HG03432 (cell line): ENCODE data around the gene LOXL4.

Experiments used
- ATAC-seq: cut with Tn5 transposase; IDR thresholded peaks from one replicate; pipeline ENCODE4 v1.9.1; 2021; ENCODE audit warnings: mild to moderate bottlenecking, moderate library complexity; ENCODE audit not compliant: unreplicated experiment

The LOXL4 gene

DNA sequence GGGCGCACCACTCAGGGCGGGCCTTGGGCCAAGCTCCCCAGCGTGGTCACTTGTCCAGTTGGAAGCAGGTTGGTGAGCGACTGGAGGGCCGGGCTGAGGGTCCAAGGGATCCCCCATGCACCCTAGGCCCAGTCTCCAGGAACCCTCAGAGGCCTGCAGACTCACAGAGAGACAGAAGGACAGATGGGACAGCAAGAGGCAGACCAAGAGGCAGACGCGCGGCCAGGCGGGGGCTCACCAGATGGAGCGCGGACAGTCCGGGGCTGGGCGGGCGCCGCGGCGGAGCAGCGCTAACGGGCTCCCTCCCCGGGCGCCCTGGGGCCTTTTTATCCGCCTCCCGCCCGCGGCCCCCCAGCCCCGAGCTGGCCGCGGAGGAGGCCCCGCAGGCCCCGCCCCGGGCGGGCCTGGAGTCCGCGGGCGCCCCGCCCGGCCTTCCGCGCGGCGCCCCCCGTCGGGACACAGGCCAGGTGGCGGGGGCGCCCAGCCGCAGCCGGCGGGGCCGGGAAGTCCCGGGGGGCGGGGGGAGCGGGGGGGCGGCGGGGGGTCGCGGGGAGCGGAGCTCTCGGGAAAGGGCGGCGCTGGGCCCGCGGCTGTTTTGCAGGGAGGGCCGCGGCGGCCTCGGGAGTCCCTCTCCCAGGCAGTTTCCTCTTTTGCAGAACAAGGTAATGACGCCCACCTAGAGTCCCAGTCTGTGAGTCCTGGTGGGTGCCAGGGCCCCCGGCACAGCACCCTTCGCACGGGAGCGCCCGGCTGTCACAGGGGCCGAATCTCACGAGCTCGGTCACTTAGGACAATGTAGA, at the start of gene LOXL4:
LOXL4 (minus strand) TSS at position 301 of the 800 bp plus-strand sequence. CDS start 5,175 bp downstream, outside the sequence.
- ATAC-seq: no peak

DNA sequence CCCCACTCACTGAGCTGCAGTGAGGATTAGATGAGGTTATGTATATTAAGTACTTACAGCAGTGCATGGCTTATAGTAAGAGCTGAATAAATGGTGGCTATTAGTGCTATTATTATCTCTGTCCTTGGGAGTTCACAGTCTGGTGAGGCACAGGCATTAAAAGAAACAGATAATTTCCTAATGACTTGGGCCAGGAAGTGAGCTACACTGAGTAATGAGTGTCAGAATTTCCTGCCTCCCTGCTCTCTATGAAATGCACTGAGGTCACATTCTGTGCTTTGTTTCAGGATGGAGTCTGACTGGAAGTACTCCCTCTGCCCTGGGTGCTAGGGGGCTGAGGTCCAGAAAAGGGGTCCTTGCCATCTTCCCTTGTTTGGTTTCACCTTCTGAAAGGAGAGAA, 48.7 kb upstream of the LOXL4 start:
- ATAC-seq: no peak

DNA sequence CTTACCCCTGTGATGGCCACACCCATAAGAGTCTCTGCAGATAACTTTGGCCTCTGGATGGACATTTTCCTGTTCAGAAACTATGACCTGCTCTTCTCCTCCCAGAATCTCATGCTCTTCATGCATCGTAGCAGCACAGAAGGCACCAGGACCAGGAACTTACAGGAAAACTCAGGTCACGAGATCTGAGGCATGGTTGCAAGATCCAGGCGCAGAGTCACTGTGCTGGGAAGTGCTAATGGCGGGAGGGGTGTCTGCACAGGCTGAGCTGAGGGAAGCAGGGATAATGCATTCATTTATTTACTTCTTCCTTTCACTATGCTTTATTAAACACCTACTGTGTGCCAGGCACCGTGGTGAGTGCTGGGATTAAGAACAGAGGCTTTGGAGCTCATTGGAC, 48.2 kb upstream of the LOXL4 start:
- no peak for ATAC-seq

DNA sequence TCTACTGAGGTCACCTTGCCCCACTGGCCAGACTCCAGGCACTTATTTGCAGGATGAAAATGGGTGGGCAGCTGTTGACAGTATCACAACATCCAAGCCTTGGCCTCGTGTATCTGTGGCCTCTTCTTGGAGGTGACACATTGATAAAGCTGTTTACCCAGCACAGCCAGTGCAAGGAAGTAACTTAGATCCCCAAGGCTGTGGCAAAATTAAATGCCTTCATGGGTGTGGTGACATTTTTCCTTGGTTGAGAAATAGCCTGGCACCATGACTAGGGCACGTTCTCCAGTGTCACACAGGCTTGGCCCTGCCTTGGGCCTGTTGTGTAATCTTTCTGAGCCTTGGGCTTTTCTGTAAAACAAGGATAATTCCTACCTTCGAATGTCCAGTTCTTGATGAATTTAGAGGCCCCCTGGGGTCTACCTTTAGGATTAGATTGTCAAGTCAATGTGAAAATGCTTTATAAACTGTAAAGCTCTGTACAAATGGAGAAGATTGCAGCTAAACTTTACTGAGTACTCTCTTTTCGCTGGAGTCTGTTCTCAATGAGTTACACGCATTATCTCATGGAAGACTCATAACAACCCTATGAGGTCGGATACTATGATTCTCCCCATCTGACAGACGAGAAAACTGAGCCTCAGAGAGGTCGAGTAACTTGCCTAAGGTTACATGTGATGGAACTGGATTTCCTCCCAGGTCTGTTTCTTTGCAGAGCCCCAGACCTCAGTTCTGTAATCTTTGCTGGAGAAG, 46.7 kb upstream of the LOXL4 start:
- ATAC-seq: no peak

DNA sequence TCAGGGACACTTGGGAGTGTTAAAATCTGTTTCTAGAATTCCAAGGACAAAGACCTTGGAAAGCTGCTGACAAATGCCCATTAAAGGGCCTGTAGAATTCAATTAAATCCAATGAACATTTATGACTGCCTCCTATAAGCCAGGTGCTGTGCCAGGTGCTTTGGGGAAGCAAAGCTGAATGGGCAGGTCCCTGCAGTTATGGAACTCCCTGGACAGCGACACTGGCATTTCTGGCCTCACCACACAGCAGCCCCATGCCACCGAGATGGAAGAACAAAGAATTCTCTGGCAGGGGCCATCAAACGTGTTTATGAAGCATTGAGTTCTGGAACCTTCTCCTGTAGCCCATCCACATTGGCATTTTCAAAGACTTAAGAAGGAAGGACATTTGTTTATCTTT, 45.6 kb upstream of the LOXL4 start:
- ATAC-seq: no peak

DNA sequence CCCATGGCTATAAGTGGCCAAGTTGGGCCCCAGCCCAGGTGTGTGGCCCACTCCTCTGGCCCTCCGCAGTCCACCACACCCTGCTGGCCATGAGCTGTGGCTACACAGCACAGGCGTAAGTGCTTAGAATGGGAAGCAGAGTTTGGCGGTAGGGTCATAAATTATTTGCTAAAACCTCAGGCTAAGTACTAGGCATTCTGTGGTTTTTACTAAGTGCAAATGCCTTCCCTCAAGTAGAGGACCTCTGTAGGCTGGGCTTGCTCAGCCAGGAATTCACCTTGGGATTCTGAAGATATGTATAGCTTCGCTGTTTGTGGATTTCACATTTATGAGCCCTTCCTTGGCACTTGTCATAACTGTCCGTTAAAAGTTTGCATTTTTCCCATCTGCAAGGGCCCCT, 44.8 kb upstream of the LOXL4 start:
- no peak for ATAC-seq

DNA sequence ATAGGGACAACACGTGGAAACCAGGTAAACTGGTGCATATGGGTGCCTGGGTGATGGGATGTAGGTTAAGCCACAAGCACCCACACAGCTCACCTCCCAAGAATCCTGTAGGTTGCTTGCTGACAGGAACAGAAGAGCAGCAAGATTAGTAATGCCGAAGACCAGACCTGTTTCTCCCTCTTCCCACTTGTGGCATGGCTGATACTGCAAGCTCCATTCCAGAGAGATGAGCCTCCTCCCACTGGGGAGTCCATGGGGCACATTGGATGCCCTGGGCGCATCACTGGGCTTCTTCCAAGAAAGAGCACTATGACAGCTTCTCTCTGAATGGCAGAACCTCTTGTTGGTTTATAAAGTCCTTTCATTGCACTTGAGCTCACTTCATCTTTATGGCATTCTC, 44.4 kb upstream of the LOXL4 start:
- no peak for ATAC-seq

DNA sequence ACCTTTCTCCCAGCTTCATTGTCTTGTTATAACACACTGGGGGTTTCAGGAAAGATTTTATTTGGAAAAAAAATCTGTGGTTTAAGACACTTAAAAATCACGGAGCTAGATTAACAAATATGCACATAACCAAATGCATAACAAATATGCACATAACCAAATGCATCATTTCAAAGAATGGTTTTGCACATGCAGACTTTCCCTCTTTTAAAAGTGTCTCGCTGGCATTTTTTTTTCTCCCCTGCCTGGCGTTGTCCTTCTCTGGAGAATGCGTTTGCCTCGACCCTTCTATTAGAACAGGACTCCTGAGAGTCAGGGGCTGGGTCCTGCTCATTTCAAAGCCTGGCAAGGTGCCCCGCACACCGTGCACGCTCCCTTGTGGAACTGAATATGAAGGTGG, 42.7 kb upstream of the LOXL4 start:
- no peak for ATAC-seq

DNA sequence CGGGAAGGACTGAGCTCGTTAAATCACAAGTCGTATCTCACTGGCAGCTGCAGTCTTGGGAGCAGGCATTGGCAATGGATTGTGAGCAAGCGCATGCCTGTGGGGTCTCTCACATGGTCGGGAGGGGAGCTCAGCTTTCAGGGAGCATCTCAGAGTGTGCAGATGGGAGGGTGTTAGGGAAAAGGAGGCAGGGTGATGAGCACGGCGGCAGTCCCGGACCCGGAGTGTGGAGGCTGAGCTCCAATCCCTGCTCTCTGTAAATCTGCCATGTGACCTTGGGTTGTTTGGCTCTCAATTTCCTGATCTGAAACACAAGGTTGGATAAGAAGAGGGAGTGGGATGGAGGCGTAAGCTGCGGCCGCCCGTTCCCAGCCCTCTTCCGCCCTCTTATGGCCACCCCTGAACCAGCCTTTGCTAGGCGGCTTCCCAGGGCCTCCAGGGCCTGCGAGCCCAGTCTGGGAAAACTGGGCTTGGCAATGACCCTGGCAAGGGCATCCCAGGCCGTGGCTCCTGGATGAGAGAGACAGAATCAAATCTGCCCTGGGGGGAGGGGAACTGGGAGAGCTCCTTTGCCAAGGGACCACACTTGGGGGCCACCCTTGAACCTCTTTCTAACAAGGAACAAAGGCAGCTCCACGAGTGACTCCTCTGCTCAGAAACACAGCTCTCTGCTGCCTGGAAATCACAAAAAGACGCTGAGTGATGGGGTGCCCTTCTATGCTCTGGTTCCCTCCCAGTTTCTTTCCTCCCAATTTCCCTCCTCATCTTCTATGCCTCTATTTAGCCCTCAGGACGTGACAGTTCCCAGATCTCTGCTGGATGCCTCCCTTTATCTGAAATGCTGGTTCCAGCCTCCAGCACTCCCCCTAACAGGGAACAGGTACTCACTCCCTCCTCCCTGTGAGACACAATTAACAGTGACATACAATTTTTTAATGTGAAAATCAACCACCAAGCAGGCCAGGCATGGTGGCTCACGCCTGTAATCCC, 41.7 kb upstream of the LOXL4 start:
- peak; percentile 54 for ATAC-seq

DNA sequence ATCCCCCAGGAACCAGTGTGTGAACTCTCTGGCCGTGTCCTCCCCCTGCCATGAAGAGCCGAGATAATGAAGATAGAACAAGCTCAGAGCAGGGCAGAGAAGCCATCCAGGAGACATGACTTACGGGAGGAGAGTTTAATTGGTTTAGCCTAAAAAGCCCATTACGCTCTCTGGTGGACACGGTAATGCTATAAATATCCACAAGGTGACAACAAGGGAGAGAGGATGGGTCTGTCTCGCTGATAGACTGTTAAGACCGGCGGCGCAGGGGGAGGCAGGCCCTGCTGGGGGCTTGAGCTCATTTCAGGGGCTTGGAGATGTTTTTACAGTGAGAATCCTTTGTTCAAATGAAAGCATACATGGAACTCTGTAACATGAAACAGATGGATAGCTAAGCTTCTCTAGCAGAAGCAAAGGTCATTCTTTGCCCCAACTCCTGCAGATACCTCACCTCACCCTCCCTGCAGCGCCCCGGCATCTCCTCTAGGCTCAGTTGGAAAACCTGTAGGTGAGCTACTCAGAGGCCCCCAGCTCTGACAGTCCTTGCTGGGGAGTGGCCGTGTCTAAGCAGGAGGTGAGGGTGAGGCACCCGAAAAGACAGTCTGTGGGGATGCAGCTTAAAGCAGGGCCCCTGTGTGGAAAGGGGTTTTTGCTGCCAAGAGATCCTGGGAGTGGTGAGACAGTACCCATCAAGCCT, 40.8 kb upstream of the LOXL4 start:
- no peak for ATAC-seq

DNA sequence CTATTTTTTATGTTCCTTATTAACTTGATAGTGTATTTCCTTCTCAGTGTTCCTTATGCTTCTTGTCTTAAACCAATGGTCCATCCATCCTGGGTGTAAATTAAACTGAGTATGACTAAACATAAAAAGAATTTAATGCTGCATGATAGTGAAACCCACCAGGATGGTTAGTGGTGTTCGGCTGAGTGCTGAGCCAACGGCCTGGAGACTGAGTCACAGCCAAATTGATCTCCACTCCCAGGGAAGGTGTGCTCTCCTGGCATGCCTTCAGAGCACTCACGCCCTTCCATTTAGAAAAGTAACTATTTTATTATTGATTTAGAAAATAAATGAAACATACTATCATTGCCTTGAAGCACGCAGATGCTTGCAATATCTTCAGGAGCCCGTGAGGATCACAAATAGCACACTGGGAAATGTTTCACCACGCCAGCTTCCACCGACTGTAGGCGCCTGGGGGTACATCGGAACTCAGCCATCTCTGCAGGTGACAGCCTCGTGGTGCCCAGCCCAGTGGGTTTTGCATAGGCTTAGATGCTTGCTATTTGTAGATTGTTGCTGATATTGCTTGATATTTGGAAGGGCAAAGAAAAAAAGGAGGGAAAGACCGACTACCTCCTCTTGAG, 40.0 kb upstream of the LOXL4 start:
- ATAC-seq: no peak

DNA sequence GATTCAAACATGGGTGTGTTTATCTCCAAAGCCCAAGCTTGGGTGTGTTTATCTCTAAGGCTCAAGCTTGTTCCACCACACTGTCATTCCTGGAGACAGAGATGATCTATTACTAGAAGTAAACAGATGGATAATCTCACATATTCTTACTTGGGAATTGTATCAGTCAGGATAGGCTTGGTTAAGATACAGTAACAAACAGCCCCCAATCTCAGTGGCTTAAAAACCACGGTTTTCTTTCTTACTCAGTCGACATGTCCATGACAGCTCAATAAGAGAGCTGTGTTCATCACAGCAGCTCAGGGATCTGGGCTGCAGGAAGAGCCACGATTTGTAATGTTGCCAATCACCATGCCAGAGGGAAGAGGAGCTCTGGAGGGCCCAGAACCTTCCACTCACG, 38.5 kb upstream of the LOXL4 start:
- ATAC-seq: no peak

DNA sequence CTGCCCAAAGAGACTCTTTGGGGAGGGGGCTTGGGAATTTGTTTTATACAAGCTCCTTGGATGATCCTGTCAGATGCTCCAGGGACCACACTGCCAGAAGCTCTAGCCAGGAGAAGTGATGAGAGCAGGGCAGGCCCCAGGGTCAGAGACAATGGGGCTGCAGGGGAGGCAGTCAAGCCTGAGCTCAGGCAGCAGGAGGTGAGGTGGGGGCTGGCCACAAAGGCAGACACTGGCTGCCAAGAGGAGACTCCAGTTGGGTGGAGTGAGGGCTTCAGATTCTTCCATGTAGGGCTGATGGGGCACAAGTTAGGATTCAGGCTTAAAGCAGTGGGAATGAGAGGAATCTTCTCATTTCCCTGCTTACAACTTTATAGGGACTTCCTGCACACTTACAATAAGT, 35.6 kb upstream of the LOXL4 start:
- no peak for ATAC-seq

DNA sequence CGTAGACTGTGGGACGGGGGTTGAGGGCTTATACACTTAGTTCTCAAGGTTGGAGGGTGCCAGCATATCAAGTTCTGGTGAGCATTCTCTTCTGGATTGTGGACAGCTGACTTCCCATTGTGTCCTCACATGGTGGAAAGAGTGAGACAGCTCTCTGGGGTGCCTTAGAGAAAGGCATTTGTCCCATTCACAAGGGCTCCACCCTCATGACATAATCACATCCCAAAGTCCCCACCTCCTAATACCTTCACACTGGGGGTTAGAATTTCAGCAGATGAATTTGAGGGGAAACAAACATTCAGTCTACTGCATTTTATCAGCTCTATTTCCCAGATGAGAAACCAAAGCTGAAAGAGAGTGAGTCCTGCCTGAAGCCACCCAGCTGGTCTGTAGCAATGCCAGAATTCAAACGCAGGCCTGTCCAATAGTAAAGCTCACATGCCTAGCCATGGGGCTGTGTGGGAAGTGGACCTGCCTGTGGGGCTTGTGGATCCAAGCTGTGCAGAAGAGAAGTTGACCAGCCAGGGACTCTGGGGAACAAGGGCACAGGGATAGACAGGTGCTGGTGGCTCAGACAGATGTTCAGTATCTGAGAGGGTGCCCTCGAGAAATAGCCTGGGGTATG, 34.9 kb upstream of the LOXL4 start:
- ATAC-seq: no peak

DNA sequence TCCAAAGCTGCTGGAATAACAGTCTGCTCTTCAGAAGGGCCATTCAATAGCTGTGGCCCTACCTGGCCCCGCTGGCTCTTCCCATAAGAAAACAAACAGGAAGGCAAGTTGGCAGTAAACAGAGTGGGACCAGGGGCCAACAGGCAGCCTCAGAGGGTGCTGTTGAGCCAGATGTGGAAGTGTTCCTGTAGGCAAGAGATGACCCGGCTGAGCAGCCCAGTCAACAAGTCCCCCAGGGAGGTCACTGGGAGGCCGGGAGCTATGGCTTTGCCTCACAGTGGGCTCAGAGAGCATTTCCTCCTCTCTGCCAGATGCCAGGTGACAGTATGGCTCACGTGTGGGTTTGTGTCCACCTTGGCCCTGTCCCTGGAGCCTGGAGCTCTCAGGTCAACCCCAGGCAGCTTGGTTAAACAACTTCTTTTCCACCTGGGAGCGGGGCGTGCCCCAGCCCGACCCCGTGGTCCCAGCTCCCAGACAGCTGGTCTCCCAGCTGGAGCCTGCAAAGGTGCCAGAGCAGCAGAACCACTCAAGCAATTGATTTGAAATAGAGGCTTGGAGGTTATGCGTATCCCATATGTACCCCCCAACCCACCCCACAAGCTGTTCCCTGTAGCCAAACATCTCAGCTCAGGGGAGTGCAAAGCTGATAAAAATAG, 33.8 kb upstream of the LOXL4 start:
- ATAC-seq: no peak

DNA sequence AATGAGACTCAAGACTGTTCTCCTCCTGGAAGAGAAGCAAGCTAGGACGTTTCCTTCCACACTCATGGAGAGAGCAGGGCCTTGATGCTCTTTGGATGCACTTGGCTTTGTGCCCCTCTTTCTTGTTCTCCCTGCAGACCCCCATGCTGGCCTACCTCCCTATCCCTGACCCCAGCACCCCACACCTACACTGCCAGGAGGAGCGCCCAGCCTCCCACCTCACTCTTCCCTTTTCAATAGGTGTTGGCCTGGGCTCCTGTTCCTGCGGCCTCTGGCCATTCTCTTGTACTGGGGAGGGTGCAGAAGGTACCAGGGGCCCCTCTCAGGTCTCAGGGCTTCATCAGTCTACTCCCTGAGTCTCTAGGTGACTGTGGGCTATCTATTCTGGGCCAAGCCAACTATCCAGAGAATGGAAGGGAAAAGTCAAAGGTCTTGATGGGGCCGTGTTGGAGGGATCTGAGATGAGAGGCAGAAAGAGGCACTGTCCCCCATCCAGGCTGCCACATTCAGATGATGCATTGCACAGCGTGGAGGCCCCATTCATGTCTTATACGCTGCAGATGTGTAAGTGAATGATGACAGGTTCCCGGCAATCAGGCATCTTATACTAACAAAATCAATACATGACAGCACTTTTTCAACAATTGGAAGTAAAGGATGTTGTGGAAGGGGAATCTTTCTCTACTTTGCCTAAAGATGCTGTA, 32.7 kb upstream of the LOXL4 start:
- no peak for ATAC-seq

DNA sequence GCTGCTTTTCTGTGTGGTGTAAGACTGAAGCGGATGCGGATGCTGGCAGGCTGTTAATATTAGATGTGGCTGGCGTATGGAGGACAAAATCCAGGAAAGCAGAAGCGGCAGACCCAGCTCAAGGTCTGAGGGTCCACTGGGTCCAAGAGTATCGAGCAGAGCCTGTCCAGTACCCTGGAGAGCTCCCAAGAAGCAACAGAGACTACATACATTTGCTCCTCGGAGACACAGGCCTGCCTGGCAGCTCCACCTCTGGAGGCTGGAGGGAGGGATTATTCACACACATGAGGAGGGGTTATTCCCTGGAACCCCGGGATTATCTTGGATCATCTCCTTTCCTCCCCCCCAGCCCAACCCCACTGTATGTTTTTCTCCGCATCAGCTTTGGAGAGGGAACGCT, 31.3 kb upstream of the LOXL4 start:
- no peak for ATAC-seq

DNA sequence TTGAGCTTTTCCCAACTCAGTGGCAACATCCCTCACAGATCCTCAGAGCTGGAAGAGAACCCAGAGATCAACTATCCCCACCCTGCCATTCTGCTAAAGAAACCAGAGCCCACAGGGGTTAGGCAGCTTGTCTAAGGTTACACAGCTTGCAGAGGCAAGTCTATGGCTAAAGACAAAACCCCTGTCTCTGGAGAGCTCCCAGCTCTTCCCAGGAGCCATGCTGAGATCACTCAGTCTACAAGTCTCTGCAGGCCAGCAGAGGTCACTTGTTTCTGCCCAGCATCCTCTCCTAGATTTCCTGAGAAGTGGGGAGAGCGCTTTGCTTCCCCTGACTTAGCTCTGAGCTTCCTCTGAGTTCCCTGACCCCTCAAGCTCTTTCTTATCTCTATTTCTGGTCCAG, 28.5 kb upstream of the LOXL4 start:
- ATAC-seq: no peak

DNA sequence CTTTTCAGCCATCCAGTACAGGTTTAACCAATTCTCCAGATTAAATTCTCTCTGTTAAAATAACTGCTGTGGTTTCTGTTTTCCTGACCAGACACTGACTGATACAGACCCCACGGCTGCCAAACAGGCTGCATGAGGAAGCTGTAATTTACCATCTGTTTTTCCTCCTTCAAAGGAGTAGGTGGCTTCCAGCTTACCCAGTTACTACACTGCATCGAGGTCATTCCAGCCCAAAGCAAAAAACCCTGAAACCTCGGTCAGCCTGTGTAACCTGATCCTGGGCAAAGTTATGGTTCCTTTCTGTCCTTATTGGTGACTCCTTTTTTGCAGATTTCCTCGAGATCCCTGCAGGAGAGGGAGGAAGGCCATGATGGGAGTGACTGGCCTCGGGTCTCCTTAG, 27.9 kb upstream of the LOXL4 start:
- no peak for ATAC-seq
